LNCAP (cell line): ENCODE data around the gene ARHGEF37.

Experiments
- CTCF ChIP-seq: fragments of 450-650 bp; IDR thresholded peaks from 2 replicates; pipeline ENCODE4 v1.5.1; 2017; ENCODE audit warnings: mild to moderate bottlenecking

Gene ARHGEF37

GRCh38 chr5:149572576-149573231 lies 8.6 kb upstream of the ARHGEF37 start:
- TF ChIP-seq CTCF = no peak

- no peak for TF ChIP-seq CTCF
Measured at GRCh38 chr5:149575131-149575530, 6.2 kb upstream of the ARHGEF37 start.

GRCh38 chr5:149576021-149576420 lies 5.3 kb upstream of the ARHGEF37 start:
- TF ChIP-seq CTCF = no peak

- TF ChIP-seq CTCF = no peak
Measured at GRCh38 chr5:149578896-149579295, 2.4 kb upstream of the ARHGEF37 start.

DNA sequence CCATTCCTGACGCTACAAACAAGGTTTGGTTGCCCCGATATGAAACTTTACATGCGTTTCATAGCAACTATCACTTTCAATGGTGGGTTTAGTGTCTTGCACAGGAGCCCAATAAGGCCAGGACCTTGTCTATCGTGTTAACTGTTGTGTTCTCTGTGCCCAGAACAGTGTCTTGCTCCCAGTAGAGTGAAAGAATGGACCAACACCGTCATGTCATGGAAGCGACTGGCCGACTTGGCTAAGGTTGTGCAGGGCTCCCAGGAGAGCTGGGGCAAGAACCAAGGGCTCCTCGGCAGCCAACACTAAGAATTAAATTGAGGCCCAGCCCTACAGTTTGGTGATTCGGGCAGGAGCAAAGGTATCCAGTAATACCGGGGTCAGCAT lies 498 bp upstream of the ARHGEF37 start:
- TF ChIP-seq CTCF = no peak

DNA sequence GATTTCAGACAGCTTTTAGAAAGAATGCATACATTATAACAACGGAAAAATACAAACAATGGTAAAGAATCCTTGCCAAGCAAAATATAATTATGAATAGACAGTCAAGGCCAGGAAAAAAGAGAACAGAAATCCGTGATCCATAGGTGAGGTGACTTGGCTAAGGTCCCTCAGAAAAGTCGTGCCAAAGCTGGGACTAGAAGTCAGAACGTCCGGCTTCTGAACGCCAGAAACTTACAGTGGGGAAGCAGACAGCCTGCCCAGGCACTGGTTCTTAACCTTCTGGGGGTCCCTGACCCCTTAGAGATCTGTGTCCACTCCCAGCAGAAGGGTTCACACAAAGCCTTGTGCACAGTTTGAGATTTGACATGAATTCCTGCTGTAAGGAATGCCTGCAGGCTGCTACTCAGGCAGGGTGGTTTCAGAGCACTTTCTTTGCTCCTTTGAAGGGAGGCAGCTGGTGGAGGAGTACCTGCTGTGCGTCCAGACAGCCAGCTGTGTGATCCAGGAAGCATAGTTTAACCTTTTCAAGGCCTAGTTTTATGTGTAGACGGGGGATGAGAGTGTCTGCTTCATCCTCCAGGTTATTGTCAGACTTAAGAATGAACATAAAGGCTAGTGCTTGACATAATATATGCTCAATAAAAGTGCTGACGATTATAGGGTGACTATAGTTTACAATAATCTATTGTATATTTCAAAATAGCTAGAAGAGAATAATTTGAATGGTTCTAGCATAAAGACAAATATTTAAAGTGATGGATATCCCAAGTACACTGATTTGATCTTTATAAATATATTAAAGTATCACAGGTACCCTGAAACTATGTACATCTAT lies 852 bp downstream of the ARHGEF37 start:
- TF ChIP-seq CTCF = no peak

- no peak for TF ChIP-seq CTCF
Measured at GRCh38 chr5:149583394-149583793, 2.1 kb downstream of the ARHGEF37 start.
